GM23338 (cell line): ENCODE results near the gene ZNF609. TPM values are rescaled to one million over a fixed set of nuclear protein-coding genes. Genes with fewer than 3 reads are reported as not detected.

ENCODE experiments used
- ATAC-seq: fragments of 200-7000 bp; cut with Tn5 transposase; 3 replicates; pipeline ENCODE4 v1.9.1; 2020
- DNase-seq: peaks from one replicate; pipeline ENCODE4 v3.0.0-alpha.2; 2015; ENCODE audit warnings: low spot score
- H2AFZ ChIP-seq: fragments of 200-600 bp; sonication (generic); 2 replicates; pipeline ENCODE4 v1.8.0; 2016; ENCODE audit warnings: antibody characterized with exemption, mild to moderate bottlenecking, moderate library complexity
- H3F3A ChIP-seq: fragments of 200-600 bp; sonication (generic); replicated peaks from 2 replicates; pipeline ENCODE4 v1.8.0; 2017; ENCODE audit warnings: antibody characterized with exemption, mixed run types, low read depth
- H3K27ac ChIP-seq: fragments of 200-600 bp; sonication (generic); 2 replicates; pipeline ENCODE4 v1.6.1; 2016; ENCODE audit warnings: low read depth
- H3K27me3 ChIP-seq: fragments of 200-600 bp; sonication (generic); 2 replicates; pipeline ENCODE4 v1.8.0; 2016; ENCODE audit warnings: mild to moderate bottlenecking, mixed run types, moderate library complexity; ENCODE audit not compliant: insufficient read depth
- H3K36me3 ChIP-seq: fragments of 200-600 bp; sonication (generic); 2 replicates; pipeline ENCODE4 v1.8.0; 2016; ENCODE audit warnings: mild to moderate bottlenecking; ENCODE audit not compliant: insufficient read depth
- H3K4me1 ChIP-seq: fragments of 200-600 bp; sonication (generic); 2 replicates; pipeline ENCODE4 v1.8.0; 2016; ENCODE audit warnings: mild to moderate bottlenecking, moderate library complexity; ENCODE audit not compliant: insufficient read depth
- H3K4me2 ChIP-seq: fragments of 200-600 bp; sonication (generic); 2 replicates; pipeline ENCODE4 v1.7.1; 2017; ENCODE audit warnings: mixed run types
- H3K4me3 ChIP-seq: fragments of 200-600 bp; sonication (generic); 2 replicates; pipeline ENCODE4 v1.6.1; 2016; ENCODE audit warnings: mixed run types
- H3K79me2 ChIP-seq: fragments of 200-600 bp; sonication (generic); replicated peaks from 2 replicates; pipeline ENCODE4 v1.8.0; 2017; ENCODE audit warnings: mild to moderate bottlenecking; ENCODE audit not compliant: insufficient read depth
- H3K9me2 ChIP-seq: fragments of 200-600 bp; sonication (generic); 2 replicates; pipeline ENCODE4 v1.8.0; 2017; ENCODE audit not compliant: insufficient read depth
- H4K20me1 ChIP-seq: fragments of 200-600 bp; sonication (generic); replicated peaks from 2 replicates; pipeline ENCODE4 v1.8.0; 2017; ENCODE audit warnings: mild to moderate bottlenecking; ENCODE audit not compliant: insufficient read depth
- H3K27ac Mint-ChIP-seq: 2 replicates; pipeline ENCODE4 v1.8.0; 2020; ENCODE audit warnings: inconsistent platforms, mild to moderate bottlenecking, moderate library complexity, mixed read lengths
- H3K27me3 Mint-ChIP-seq: 3 replicates; pipeline ENCODE4 v1.8.0; 2022; ENCODE audit warnings: low read depth, mild to moderate bottlenecking, moderate library complexity, mixed read lengths, inconsistent platforms; ENCODE audit not compliant: insufficient read depth, poor library complexity
- H3K36me3 Mint-ChIP-seq: 3 replicates; pipeline ENCODE4 v1.8.0; 2021; ENCODE audit warnings: low read depth, mild to moderate bottlenecking, inconsistent platforms, moderate library complexity, mixed read lengths
- H3K4me1 Mint-ChIP-seq: 3 replicates; pipeline ENCODE4 v1.8.0; 2020; ENCODE audit warnings: mild to moderate bottlenecking, inconsistent platforms, mixed read lengths
- H3K4me3 Mint-ChIP-seq: 3 replicates; pipeline ENCODE4 v1.8.0; 2021; ENCODE audit warnings: moderate library complexity, mild to moderate bottlenecking, inconsistent platforms, mixed read lengths
- H3K9me3 Mint-ChIP-seq: 3 replicates; pipeline ENCODE4 v1.8.0; 2020; ENCODE audit warnings: moderate library complexity, mild to moderate bottlenecking, inconsistent platforms, mixed read lengths
- CREB1 ChIP-seq: fragments of 250-450 bp; sonication (Bioruptor Pico); IDR thresholded peaks from 2 replicates; pipeline ENCODE4 v1.5.0; 2020; ENCODE audit warnings: low read depth, mild to moderate bottlenecking, moderate library complexity
- EZH2 ChIP-seq: fragments of 200-600 bp; sonication (generic); IDR thresholded peaks from one replicate; pipeline ENCODE4 v1.8.0; 2017; ENCODE audit warnings: antibody characterized with exemption, mild to moderate bottlenecking, low read depth; ENCODE audit not compliant: unreplicated experiment
- JUNB ChIP-seq: IDR thresholded peaks from one replicate; pipeline ENCODE4 v1.6.1; 2016; ENCODE audit warnings: antibody characterized with exemption; ENCODE audit not compliant: unreplicated experiment
- STAT1 ChIP-seq: IDR thresholded peaks from one replicate; pipeline ENCODE4 v1.6.1; 2016; ENCODE audit warnings: antibody characterized with exemption; ENCODE audit not compliant: unreplicated experiment
- ZNF114 ChIP-seq: fragments of 250-450 bp; sonication (Bioruptor Pico); IDR thresholded peaks from 2 replicates; pipeline ENCODE4 v1.5.0; 2020; ENCODE audit warnings: mild to moderate bottlenecking, moderate library complexity
- polyA plus RNA-seq: library from polyadenylated mRNA; unstranded; fragments of >200 nt; fragmentation: Nextera tagmentation; extraction: Ambion mirVana; gene quantifications from 2 replicates; pipeline ENCODE4 v1.2.1, GENCODE V29; 2016
- total RNA-seq: library from RNA; depleted of rRNA; stranded (reverse); fragments of >200 nt; shearing (Covaris generic); gene quantifications from 2 replicates; pipeline ENCODE4 v1.2.3, GENCODE V29; 2014
- TF ChIP-seq, protein P1 (sequence below): fragments of 250-450 bp; sonication (Bioruptor Pico); IDR thresholded peaks from 2 replicates; pipeline ENCODE4 v1.5.0; 2020; ENCODE audit warnings: mild to moderate bottlenecking, moderate library complexity
- TF ChIP-seq, protein P2 (sequence below), 2 experiments: fragments of 200-600 bp in 1 of 2; sonication (generic) in 1 of 2; conservative IDR thresholded peaks; 2 replicates each; pipeline versions ENCODE4 v1.5.1 to v1.6.1; 2016 to 2017; ENCODE audit warnings: antibody characterized with exemption in 2 of 2, low read depth in 2 of 2, mild to moderate bottlenecking in 2 of 2, moderate library complexity in 1 of 2

The ZNF609 gene
- total and polyA plus RNA-seq, 2 experiments from 2014 or later: 26.4 to 40.2 TPM

DNA sequence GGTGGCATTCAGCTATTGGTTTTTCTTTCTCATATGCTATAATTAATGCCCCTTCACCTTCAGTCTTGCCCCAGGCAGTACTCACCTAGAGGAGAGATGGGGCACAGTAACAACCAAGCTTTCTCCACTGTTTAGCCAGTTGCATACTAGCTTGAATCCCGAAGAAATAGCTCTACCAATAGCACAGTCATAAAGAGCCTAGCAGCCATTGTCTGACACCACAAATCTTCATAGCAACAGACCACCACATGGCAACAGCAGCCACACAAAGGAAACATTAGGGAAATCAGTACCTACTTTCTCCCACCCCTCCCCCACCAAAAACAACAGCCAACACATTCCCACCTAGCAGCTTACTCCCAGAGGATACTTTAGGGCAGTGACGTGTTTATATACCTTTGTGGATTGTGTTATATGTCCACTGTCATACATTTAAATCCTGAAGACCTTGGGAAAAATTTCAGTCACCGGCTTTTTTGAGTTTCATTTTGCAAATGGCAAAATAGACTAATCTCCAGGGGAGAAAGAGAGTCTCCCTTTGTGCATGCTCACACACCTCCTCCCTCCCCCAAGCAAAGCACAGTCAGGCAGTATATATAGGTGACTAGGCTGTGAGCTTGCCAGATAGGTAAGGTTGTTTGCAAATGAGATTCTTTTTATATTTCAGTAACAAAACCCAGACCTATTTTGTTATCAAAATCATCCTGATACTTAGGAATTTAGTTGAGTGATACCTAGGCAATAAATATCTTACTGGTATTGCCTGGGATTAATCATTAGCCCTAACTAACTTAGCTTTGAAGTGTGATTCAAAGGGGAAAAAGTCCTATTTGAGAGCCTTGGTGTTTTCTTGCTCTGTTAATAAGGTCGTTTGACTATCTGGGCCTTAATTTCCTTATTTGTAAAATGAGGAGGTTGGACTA, 174.5 kb downstream of the ZNF609 start:
- H3K4me3 Mint-ChIP-seq: peak overlapping the region; percentile 59
- Histone ChIP-seq H3F3A (no peaks in the 10 kb centered on the region), H4K20me1 (no peaks in the 10 kb centered on the region), H3K36me3 (no peaks in the 10 kb centered on the region), H3K4me3 (peak overlapping the region; percentile 28), H3K27me3 (no peaks in the 10 kb centered on the region), H3K4me2 (peak overlapping the region; percentile 60), H2AFZ (no peak overlapping the region), H3K4me1 (peaks cover 32% of the 10 kb centered on the region), H3K27ac (peak overlapping the region; percentile 89), H3K9me2 (no peaks in the 10 kb centered on the region), H3K79me2 (peaks cover 86% of the 10 kb centered on the region)
- ATAC-seq: peak; percentile 86
- peaks cover 53% of the 10 kb centered on the region for H3K4me1 Mint-ChIP-seq
- TF ChIP-seq EZH2: no peak
- peak; percentile 72 for TF ChIP-seq CREB1
- H3K27ac Mint-ChIP-seq: peak overlapping the region; percentile 91
- H3K36me3 Mint-ChIP-seq: peaks cover 20% of the 10 kb centered on the region; the same call in 2 of the 3 replicates
- H3K9me3 Mint-ChIP-seq: peaks cover 5% of the 10 kb centered on the region; the same call in 2 of the 3 replicates
- DNase-seq: peak; percentile 96
- peaks cover 2% of the 10 kb centered on the region for H3K27me3 Mint-ChIP-seq

DNA sequence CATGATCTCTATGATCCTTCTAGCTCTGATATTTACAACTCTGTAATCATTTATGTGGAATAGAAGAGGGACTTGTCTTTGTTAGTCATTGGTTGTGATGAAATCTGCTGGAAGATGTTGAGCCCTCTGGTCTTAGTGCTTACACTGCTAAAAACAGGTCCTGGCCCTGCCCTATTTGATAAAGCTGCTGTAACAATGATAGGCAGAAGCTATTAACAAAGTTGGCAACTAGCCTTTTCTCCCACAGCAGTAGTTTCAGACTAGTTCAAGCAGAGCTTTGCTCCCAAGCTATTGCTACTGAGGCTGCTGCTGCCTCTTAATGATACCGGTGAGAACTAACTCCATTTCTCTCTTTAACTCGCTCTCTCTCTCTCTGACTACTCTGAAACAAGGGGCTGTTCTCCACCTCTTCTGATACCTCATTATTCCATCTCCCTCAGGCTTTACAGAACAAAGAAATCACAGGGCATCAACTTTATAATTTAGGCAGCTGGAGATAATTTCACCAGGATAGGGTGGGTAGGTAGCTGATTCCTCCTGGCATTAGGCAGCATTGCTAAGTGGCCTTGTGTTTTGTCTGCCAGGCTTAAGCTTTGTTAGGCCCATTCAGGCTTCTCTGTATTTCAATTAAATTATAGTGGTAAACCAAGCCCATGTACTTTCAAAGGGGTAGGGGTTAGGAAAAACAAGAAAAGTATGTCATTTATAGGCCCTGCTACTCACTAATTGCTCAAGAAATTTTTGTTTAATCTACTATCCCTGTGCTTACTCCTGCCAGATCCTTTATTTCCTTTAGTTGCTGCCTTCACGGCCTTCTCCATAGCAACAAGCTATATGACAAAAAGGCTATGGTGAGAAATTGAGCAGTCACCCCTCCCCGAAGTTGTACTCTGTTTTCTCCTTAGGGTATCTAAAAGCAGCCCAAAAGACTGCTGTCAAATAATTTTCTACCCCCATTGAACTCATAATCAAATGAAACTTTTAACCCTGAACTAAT, 175.4 kb downstream of the ZNF609 start:
- no peak overlapping the region for H3K4me3 ChIP-seq
- peak overlapping the region; percentile 31 for H3K4me3 Mint-ChIP-seq

More for the DNA sequence above, 175.4 kb downstream of the ZNF609 start:
- TF ChIP-seq, protein P1, sequence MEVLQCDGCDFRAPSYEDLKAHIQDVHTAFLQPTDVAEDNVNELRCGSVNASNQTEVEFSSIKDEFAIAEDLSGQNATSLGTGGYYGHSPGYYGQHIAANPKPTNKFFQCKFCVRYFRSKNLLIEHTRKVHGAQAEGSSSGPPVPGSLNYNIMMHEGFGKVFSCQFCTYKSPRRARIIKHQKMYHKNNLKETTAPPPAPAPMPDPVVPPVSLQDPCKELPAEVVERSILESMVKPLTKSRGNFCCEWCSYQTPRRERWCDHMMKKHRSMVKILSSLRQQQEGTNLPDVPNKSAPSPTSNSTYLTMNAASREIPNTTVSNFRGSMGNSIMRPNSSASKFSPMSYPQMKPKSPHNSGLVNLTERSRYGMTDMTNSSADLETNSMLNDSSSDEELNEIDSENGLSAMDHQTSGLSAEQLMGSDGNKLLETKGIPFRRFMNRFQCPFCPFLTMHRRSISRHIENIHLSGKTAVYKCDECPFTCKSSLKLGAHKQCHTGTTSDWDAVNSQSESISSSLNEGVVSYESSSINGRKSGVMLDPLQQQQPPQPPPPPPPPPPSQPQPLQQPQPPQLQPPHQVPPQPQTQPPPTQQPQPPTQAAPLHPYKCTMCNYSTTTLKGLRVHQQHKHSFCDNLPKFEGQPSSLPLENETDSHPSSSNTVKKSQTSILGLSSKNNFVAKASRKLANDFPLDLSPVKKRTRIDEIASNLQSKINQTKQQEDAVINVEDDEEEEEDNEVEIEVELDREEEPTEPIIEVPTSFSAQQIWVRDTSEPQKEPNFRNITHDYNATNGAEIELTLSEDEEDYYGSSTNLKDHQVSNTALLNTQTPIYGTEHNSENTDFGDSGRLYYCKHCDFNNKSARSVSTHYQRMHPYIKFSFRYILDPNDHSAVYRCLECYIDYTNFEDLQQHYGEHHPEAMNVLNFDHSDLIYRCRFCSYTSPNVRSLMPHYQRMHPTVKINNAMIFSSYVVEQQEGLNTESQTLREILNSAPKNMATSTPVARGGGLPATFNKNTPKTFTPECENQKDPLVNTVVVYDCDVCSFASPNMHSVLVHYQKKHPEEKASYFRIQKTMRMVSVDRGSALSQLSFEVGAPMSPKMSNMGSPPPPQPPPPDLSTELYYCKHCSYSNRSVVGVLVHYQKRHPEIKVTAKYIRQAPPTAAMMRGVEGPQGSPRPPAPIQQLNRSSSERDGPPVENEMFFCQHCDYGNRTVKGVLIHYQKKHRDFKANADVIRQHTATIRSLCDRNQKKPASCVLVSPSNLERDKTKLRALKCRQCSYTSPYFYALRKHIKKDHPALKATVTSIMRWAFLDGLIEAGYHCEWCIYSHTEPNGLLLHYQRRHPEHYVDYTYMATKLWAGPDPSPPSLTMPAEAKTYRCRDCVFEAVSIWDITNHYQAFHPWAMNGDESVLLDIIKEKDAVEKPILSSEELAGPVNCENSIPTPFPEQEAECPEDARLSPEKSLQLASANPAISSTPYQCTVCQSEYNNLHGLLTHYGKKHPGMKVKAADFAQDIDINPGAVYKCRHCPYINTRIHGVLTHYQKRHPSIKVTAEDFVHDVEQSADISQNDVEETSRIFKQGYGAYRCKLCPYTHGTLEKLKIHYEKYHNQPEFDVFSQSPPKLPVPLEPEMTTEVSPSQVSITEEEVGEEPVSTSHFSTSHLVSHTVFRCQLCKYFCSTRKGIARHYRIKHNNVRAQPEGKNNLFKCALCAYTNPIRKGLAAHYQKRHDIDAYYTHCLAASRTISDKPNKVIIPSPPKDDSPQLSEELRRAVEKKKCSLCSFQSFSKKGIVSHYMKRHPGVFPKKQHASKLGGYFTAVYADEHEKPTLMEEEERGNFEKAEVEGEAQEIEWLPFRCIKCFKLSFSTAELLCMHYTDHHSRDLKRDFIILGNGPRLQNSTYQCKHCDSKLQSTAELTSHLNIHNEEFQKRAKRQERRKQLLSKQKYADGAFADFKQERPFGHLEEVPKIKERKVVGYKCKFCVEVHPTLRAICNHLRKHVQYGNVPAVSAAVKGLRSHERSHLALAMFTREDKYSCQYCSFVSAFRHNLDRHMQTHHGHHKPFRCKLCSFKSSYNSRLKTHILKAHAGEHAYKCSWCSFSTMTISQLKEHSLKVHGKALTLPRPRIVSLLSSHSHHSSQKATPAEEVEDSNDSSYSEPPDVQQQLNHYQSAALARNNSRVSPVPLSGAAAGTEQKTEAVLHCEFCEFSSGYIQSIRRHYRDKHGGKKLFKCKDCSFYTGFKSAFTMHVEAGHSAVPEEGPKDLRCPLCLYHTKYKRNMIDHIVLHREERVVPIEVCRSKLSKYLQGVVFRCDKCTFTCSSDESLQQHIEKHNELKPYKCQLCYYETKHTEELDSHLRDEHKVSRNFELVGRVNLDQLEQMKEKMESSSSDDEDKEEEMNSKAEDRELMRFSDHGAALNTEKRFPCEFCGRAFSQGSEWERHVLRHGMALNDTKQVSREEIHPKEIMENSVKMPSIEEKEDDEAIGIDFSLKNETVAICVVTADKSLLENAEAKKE (CRISPR knock-in tag): no peak
- TF ChIP-seq ZNF114 (CRISPR knock-in tag) (no peak), JUNB (no peak), STAT1 (no peak)
- TF ChIP-seq, protein P2, sequence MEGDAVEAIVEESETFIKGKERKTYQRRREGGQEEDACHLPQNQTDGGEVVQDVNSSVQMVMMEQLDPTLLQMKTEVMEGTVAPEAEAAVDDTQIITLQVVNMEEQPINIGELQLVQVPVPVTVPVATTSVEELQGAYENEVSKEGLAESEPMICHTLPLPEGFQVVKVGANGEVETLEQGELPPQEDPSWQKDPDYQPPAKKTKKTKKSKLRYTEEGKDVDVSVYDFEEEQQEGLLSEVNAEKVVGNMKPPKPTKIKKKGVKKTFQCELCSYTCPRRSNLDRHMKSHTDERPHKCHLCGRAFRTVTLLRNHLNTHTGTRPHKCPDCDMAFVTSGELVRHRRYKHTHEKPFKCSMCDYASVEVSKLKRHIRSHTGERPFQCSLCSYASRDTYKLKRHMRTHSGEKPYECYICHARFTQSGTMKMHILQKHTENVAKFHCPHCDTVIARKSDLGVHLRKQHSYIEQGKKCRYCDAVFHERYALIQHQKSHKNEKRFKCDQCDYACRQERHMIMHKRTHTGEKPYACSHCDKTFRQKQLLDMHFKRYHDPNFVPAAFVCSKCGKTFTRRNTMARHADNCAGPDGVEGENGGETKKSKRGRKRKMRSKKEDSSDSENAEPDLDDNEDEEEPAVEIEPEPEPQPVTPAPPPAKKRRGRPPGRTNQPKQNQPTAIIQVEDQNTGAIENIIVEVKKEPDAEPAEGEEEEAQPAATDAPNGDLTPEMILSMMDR (conservative IDR thresholded peaks at IDR 0.05; ENCODE audit: low read depth in 2 of 2): no peak
- Histone ChIP-seq H3K9me2 (no peaks in the 10 kb centered on the region), H4K20me1 (no peaks in the 10 kb centered on the region), H3K79me2 (peaks cover 87% of the 10 kb centered on the region), H3K36me3 (no peaks in the 10 kb centered on the region), H2AFZ (no peak overlapping the region), H3K27me3 (no peaks in the 10 kb centered on the region), H3K27ac (peak overlapping the region; percentile 87), H3K4me1 (peaks cover 34% of the 10 kb centered on the region), H3F3A (0 out of 2 replicates have a peak, but pooled peaks cover 3% of the 10 kb centered on the region), H3K4me2 (peak overlapping the region; percentile 18)
- H3K36me3 Mint-ChIP-seq: peaks cover 18% of the 10 kb centered on the region; the same call in 2 of the 3 replicates
- peaks cover 2% of the 10 kb centered on the region for H3K27me3 Mint-ChIP-seq
- H3K4me1 Mint-ChIP-seq: peaks cover 47% of the 10 kb centered on the region
- peak; percentile 8; the same call in 1 of the 3 replicates for ATAC-seq
- H3K27ac Mint-ChIP-seq: peak overlapping the region; percentile 91
- peaks cover 5% of the 10 kb centered on the region; the same call in 2 of the 3 replicates for H3K9me3 Mint-ChIP-seq
- no peak for DNase-seq
